IPS DF 4.7 (cell line): Measurements from ENCODE around the gene PAXX.
"Not testable (repeated sequence)": the region's sequence is repeated elsewhere in the genome, so short reads cannot be mapped to it uniquely, and the experiment has no call there.

Experiments
- DNase-seq: peaks from one replicate; pipeline ENCODE4 v3.0.0-alpha.2; 2013; ENCODE audit warnings: low spot score; ENCODE audit errors: extremely low read depth

Gene PAXX

GRCh38 chr9:137000177-137000930 lies 8.1 kb downstream of the PAXX start:
- no peak for DNase-seq

GRCh38 chr9:137001857-137002645 lies 9.8 kb downstream of the PAXX start:
- DNase-seq, result no peak

GRCh38 chr9:137002646-137003041 lies 10.4 kb downstream of the PAXX start:
- DNase-seq, result no peak

- DNase-seq, result not testable (repeated sequence)
Measured at GRCh38 chr9:137004285-137004684, 12.1 kb downstream of the PAXX start.

- no peak for DNase-seq
Measured at GRCh38 chr9:137006116-137007003, 14.1 kb downstream of the PAXX start.

GRCh38 chr9:137007108-137007815 lies 15.0 kb downstream of the PAXX start:
- DNase-seq, result no peak

- DNase-seq, result no peak
Measured at GRCh38 chr9:137007816-137008270, 15.6 kb downstream of the PAXX start.

GRCh38 chr9:137008312-137008711 lies 16.1 kb downstream of the PAXX start:
- no peak for DNase-seq

- DNase-seq, result no peak
Measured at GRCh38 chr9:137009217-137009616, 17.0 kb downstream of the PAXX start.

- DNase-seq, result no peak
Measured at GRCh38 chr9:137009938-137010732, 17.9 kb downstream of the PAXX start.

- no peak for DNase-seq
Measured at GRCh38 chr9:137011156-137011555, 18.9 kb downstream of the PAXX start.

GRCh38 chr9:137011907-137012675 lies 19.9 kb downstream of the PAXX start:
- no peak for DNase-seq

GRCh38 chr9:137012694-137013570 lies 20.7 kb downstream of the PAXX start:
- no peak for DNase-seq

GRCh38 chr9:137013571-137013940 lies 21.3 kb downstream of the PAXX start:
- no peak for DNase-seq

- DNase-seq, result no peak
Measured at GRCh38 chr9:137014166-137014565, 21.9 kb downstream of the PAXX start.

- no peak for DNase-seq
Measured at GRCh38 chr9:137014776-137015539, 22.7 kb downstream of the PAXX start.

GRCh38 chr9:137015540-137015930 lies 23.3 kb downstream of the PAXX start:
- no peak for DNase-seq

GRCh38 chr9:137015976-137016375 lies 23.8 kb downstream of the PAXX start:
- no peak for DNase-seq
